SKM-1 treated with dmso at 0.1 percent for 144 hours (cell line): Measurements from ENCODE around the gene GPR108.

Source experiments
- DNase-seq: peaks from one replicate; lab custom pipeline; 2025; ENCODE audit not compliant: unreplicated experiment; lab: John Stamatoyannopoulos, UW

Gene GPR108

DNA sequence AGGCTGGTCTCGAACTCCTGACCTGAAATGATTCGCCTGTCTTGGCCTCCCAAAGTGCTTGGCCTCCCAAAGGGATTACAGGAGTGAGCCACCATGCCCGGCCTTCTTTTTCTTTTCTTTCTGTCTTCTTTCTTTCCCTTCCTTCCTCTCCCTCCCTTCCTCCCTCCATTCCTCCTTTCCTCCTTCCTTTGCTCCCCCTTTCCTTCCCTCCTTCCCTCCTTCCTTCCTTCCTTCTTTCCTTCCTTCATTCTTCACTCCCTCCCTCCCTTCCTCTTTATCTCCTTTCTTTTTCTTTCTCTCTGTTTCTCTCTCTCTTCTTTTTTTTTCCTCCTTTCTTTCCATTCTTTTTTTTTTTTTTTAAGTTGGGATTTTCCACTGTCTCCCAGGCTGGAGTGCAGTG lies 29.0 kb downstream of the GPR108 start:
- no peak for DNase-seq

DNA sequence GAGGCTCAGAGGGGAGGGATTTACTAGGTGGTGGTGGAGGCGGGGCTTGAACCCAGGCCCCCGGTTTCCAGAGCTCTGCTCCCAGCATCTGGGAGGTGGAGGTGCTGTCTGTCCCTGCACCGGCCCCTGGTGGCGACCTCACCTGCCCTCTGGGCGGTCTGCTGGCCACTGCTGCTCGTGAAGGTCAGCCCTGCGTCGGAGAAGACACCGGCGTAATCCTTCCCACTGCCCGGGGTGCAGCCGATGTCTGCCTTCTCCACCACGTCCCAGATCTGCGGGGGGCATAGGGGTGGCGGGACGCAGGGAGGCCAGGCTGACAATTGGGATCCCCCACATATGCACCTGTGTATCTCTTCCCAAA lies 29.7 kb downstream of the GPR108 start:
- DNase-seq: no peak

DNA sequence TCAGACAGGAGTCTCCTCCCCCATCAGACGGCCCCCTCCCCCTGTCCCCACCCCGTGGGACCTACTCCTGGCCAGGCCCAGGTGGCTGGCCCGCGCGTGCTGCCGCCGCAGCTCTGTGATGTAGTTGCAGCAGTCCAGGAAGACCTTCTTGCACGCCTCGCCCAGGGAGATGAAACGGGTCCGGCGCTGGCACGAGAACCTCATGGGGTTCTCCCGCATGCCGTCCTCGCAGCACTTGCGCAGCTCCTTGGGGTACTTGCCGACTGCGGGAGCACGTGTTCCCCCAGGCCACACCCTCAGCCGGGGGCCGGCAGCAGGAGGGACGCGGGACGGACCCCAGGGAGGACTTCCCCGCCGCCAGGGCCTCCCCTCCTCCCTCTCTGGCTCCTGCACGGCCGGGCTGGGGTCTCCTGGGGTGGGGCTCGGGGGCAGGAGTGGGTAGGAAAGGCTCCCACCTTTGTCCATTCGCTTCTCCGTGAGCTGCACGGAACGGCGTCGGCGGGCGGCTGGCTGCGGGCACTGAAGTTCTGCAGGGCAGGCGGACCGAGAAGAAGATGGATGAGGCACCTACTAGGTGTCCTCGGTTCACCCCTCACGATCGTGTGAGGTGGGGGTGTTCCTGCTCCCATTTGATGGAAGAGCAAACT lies 30.2 kb downstream of the GPR108 start:
- no peak for DNase-seq

DNA sequence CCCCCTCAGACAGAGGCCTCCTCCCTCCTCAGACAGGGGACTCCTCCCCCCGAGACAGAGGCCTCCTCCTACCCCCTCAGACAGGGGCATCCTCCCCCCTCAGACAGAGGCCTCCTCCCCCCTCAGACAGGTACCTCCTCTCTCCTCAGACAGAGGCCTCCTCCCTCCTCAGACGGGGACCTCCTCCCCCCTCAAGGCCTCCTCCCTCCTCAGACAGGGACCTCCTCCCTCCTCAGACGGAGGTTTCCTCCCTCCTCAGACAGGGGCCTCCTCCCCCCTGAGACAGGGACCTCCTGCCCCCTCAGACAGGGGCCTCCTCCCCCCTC lies 30.8 kb downstream of the GPR108 start:
- DNase-seq: no peak

DNA sequence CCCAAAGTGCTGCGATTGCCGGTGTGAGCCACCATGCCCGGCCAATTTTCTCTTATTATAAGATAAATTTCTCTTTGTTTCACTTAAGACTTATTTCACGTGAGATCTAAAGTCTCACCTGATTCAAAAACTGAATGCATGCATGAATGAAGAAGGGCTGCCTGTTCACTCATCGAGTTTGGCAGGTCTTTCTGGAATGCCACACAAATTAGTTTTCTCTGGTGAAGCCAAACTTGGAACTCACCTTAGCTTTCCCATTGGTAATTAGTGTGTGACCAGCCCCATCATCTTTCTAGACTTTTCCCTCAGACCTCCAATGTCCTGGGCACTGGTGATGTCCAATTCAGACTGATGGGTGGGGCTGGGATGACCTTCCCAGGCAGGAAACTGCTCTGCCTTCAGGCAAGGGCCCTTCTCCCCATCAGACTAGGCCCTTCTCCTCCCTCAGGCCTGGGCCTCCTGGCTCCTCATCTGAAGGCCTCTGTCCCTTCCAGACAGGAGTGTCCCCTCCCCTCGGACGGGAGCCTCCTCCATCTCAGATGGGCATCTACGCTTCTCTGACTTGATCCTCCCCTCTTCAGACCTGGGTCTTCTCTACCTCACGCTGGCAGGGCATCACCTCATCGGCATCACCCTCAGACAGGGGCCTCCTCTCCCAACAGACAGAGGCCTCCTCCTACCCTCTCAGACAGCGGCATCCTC lies 31.3 kb downstream of the GPR108 start:
- no peak for DNase-seq

DNA sequence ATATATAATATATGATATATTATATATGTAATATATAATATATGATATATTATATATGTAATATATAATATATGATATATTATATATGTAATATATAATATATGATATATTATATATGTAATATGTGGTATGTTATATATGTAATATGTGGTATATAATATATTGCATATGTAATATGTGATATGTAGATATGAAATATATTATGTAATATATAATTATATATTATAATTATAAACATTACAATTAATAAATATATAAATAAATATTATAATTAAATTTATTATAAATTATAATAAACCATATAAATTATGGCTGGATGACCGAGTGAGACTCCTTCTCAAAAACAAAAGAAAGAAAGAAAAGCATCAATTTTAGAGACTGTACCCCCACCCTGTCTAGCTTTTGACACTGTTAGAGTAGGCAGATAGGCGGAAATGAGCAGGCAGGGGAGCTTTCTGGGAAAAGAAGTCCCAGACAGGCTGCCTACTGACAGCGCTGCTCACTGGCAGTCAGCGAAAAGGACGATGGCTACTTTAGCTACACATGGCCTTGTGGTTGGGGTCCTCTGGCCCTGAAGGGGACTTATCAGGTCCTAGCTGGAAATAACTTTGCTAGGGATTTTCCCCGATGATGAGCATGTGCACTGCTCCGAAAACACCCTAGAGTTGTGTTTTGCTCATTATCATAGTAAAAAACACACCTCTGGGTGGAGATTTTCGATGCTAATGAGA lies 36.6 kb downstream of the GPR108 start:
- DNase-seq: no peak

DNA sequence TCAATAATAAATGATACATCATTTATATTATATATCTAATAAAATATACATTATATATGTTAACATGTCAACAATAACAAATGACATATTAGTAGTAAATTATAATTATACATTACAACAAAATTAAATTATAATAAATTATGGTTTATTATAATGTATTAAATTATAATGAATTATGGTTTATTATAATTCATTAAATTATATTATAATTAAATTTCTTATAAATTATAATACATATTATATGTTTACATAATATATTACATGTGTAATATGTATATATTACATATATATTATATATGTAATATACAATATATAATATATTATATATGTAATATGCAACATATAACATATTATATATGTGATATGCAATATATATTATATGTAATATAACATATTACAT lies 37.4 kb downstream of the GPR108 start:
- no peak for DNase-seq

DNA sequence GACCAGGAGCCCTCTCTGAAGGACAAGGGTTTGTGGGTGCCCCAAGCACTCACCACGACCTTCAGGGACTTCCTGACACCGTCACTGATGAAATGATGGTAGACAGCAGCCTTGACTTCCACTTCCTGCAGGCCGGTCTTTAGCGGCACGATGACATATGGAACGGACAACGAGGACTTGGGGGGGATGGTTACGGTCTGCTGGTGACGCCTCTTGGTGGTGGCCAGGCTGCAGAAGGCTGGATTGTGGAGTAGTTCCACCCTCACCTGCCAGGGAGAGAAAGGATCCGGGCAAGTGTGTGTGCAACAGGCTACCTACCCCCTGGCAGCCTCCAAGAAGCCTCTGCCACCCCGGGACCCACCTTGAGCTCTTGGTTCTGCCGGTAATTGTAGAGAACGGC lies 40.1 kb downstream of the GPR108 start:
- no peak for DNase-seq

DNA sequence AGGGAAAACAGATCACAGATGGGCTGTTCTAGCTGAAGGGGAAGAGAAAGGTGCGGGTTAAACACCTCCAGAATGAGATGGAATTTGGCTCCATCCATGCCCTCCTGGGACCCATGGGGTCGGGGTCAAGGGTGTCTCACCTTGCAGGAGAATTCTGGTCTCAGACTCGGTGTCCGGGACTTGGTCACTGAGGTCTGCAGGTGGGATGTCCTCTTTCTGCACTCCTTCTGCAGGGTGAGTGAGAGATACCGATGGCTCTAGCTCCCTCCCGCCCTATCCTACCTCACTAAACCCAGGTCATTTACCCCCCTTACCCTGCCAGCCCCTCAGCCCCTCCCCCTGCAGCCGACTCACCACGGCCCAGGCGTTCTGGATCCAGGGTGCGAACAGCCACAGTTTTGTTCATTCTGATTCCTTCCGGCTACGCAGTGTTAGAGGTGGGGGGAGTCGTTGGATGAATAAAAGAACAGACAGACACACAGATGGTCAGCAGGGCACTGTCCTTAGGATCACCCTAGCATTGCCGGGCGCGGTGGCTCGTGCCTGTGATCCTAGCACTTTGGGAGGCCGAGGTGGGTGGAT lies 41.0 kb downstream of the GPR108 start:
- DNase-seq: no peak

DNA sequence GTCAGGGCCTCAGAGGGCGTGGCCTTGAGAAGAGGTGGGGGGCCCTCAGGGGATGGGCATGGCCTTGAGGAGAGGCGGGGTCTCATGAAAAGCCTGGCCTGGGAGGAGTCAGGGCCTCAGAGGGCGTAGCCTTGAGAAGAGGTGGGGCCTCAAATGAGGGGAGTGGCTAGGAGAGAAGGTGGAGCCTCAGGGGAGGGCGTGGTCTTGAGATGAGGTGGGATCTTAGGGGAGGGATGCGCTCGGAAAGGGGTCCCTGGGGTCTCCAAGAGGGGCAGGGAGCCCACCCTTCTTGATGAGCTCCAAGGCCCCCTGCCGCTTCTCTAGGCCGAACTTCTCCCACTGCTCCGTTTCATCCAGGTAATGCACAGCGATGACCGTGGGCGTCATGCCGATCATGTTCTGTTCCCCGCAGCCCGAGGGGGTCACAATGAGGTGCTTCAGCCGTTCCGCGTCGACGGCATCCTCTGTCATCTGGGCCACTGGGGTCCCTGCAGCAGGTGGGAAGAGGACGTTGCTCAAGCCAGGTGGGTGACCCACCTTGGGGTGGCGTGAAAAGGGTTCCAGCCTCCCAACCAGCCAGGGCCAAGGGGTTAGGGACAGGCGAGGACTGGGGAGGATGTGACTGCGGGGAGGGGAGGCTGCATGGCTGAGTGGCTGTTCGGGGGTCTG lies 43.1 kb downstream of the GPR108 start:
- DNase-seq: no peak

DNA sequence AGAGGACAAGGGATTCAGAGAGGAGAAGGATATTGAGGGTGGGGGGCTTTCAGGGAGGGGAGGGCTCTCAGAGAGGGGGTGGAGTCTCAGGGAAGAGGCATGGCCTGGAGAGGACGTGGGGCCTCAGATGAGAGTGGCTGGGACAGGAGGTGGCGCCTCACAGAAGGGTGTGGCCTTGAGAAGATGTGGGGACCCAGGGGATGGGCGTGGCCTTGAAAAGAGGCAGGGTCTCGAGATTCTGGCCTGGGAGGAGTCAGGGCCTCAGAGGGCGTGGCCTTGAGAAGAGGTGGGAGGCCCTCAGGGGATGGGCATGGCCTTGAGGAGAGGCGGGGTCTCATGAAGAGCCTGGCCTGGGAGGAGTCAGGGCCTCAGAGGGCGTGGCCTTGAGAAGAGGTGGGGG lies 43.7 kb downstream of the GPR108 start:
- DNase-seq: no peak

DNA sequence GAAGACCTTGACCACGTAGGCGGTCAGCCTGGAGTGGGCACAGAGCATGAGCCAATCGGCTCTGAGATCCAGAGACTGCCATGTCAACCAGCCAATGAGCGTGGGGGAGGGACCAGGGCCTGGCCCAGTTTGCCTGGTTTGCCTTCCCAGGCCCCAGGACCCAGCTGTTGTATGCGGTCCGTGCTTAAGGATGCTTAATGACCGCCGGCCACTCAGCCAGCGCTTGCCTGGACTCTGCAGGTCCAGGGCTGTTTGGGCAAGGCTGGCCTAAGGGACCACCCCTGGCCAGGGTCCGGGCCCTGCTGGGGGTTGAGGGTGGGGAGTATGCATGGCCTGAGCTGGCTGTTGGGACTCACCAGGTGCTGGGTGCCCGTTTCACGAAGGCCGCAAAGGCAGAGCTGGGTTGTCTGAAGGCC lies 44.3 kb downstream of the GPR108 start:
- DNase-seq: no peak

DNA sequence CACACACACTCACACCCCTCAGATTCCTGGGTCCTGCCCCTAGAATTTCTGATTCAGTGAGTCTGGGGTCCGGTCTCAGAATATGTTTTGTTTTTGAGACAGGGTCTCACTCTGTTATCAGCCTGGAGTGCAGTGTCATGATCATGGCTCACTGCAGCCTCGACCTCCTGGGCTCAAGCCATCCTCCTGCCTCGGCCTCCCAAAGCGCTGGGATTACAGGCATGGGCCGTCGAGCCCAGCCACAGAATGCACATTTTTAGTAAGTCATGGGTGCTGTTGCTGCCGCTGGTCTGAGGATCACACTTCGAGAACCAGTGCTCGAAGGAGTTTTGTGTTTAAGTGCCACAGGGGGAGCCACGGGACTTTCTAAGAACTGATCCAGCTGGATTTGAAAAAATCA lies 45.4 kb downstream of the GPR108 start:
- DNase-seq: no peak

DNA sequence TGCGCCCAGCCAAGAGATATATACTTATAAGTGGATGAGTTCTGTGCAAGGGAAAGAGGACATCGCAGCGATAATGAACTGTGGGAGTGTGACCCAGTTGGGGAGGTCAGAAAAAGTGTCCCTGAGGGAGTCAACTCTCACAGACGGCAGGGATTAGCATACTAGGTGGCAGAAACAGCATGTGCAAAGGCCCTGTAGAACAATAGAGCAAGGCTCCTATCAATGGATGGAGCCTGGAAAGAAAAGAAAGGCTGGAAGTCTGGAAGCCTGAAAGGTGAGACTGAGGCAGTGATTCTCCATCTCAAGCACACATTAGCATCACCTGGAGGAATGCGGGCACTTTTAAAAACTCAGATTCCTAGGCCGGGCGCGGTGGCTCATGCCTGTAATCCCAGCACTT lies 46.0 kb downstream of the GPR108 start:
- no peak for DNase-seq

DNA sequence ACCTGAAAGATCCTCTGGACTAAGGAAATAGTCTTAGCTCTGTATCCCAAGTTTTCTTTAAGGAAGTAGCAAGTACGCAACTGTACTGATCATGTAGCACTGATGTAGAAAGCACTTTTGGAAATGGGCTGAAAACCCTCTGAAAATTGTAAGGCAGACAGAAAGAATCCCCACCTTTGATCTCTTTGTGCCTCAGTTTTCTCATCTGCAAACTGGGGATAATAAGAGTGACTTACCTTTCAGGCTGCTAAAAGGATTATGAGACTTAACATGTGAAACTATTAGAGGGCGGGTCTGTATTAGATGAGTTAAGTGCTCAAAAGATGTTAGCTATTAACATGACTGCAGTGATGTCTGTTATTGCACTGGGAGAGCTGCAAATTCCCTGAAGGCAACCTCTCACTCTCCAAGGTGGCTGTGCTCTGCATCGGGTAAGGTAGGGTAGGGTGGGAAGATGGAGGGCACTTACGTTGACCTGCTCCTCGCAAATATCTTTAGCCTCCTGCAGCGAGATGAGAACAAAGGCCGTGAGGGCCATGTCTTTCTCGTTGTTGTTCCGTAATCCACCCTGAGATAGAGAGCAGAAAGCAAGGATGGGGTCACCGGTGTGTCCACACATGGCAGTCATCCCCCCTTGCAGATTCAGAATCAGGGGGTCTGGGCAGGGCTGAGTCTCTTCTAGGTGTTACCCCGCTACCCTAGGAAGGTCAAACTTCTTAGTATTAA lies 47.1 kb downstream of the GPR108 start:
- no peak for DNase-seq

DNA sequence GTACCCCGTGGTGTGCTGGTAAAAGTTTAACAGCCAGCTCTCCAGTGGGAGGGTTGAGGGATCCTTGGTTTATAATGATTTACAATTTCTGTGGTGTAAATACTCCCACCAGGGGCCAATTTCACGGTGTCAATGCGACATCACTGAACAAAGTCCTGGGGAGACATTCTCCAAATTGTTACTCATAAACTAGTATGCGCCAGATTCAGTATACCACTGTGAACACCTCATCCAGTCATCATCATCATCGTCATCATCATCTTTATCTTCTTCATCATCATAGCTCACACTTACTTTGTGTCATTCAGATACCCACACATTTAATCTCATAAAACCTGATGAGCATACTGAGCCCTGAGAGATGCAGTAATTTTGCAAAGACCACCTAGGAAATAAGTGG lies 50.3 kb downstream of the GPR108 start:
- DNase-seq: no peak

DNA sequence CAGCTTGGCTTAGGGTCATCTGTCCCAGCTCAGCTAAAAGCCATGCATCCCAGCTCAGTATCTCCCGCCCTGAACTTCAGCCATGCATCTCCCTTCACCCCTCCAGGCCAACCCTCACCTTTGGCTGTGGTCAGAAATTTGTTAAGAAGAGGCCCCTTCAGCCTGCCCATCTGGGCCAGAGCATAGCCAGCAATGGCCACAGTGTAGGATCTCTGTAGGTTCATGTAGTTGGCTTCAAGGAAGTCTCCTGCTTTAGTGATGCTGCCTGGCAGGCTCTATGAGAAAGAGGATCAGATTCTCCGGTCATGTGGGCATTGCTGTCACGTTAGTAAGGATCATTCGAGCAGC lies 50.8 kb downstream of the GPR108 start:
- no peak for DNase-seq

DNA sequence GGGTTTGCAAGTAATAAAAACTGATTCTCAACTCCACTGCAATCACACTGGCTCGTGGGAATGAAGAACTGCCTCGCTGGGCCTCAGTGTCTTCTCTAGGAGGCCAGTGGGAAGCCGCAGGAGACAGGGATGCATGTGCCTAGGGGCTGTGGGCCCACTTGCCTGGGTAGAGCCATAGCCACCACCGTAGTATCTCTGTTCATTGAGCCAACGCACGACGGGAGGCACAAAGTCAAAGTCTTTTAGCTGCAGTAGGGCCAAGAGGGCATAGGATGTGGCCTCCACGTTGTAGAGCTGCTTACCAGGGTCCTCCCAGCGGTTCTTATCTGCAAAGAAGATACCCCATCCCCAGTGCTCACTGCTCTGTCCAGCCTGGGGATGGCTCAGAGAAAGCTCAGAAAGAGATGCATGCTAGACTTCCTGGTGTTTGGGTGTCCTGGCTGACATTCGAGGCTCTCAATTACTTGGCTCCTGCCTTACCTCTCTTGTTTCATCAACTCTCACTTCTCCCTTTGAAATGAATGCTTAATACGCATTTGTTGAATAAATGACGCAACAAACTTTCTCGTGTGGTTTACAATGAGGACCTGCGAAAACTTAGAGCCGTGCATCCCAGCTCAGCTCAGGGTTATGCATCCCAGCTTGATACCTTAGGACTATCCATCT lies 51.3 kb downstream of the GPR108 start:
- DNase-seq: no peak

DNA sequence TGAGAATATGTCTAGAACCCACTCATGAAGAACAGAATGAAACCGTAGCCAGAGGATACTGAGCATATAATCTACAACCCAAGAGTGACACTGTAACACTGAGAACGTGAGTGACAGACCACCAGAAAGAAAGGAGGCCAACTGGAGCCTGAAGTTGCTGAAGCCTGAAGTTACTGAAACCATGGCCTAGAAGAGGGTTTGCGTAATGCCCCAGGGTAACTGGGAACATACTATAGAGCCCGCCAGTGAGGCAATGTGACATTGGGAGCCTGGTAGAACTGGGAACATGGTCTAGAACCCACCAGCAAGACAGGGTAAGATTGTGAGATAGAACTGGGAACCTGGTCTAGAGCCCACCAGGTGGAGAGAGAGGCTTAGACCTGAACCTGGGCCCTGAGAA lies 51.9 kb downstream of the GPR108 start:
- DNase-seq: no peak

DNA sequence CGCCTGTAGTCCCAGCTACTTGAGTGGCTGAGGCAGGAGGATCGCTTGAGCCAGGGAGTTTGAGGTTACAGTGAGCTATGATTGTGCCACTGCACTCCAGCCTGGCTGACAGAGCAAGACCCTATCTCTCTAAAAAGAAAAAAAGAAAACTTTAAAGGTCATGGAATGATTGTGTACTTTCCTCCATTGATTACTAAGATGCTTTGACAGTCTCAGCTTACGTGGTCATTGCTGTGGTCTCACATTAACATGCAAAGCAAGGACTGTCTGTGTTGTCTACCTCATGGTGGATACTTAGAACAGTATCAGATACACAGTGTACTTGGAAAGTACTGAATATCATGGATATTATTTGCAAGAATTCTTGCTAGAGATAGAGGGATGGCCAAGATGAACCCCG lies 53.4 kb downstream of the GPR108 start:
- DNase-seq: no peak
